Dedifferentiated amniotic fluid mesenchymal stem cell (primary cell): ENCODE results near the gene CFAP74.
"Not testable (repeated sequence)": the region's sequence is repeated elsewhere in the genome, so short reads cannot be mapped to it uniquely, and the experiment has no call there.

Source experiments
- DNase-seq: peaks from one replicate; pipeline ENCODE4 v3.0.0-alpha.2; 2016; ENCODE audit errors: extremely low spot score

The CFAP74 gene

GRCh38 chr1:1988061-1988945 lies 15.3 kb downstream of the CFAP74 start:
- no peak for DNase-seq

GRCh38 chr1:1987142-1987510 lies 16.5 kb downstream of the CFAP74 start:
- DNase-seq = no peak

GRCh38 chr1:1986451-1987141 lies 17.0 kb downstream of the CFAP74 start:
- DNase-seq = no peak

- DNase-seq = no peak
Measured at GRCh38 chr1:1985375-1986050, 18.1 kb downstream of the CFAP74 start.

- DNase-seq = no peak
Measured at GRCh38 chr1:1984560-1985070, 19.0 kb downstream of the CFAP74 start.

- DNase-seq = no peak
Measured at GRCh38 chr1:1982379-1983232, 21.0 kb downstream of the CFAP74 start.

GRCh38 chr1:1981631-1982327 lies 21.8 kb downstream of the CFAP74 start:
- DNase-seq = not testable (repeated sequence)

GRCh38 chr1:1981142-1981500 lies 22.5 kb downstream of the CFAP74 start:
- DNase-seq = no peak

- DNase-seq = no peak
Measured at GRCh38 chr1:1980467-1981141, 23.0 kb downstream of the CFAP74 start.

- no peak for DNase-seq
Measured at GRCh38 chr1:1979482-1980165, 24.0 kb downstream of the CFAP74 start.

- not testable (repeated sequence) for DNase-seq
Measured at GRCh38 chr1:1978690-1979481, 24.7 kb downstream of the CFAP74 start.

GRCh38 chr1:1978108-1978507 lies 25.5 kb downstream of the CFAP74 start:
- no peak for DNase-seq

- DNase-seq = no peak
Measured at GRCh38 chr1:1976031-1976430, 27.6 kb downstream of the CFAP74 start.

GRCh38 chr1:1975535-1975934 lies 28.1 kb downstream of the CFAP74 start:
- DNase-seq = no peak

GRCh38 chr1:1974834-1975233 lies 28.8 kb downstream of the CFAP74 start:
- no peak for DNase-seq

- no peak for DNase-seq
Measured at GRCh38 chr1:1973716-1974642, 29.6 kb downstream of the CFAP74 start.

GRCh38 chr1:1972976-1973715 lies 30.4 kb downstream of the CFAP74 start:
- no peak for DNase-seq
